Measurements from ENCODE around the gene WNT9A.

WNT9A gene

GRCh38 chr1:227894831-227895451 lies 52.8 kb downstream of the WNT9A start:
- no peak for DNase-seq

- DNase-seq, result no peak
These were observed 53.6 kb downstream of the WNT9A start for GRCh38 chr1:227893949-227894721.

- DNase-seq, result no peak
These were observed 54.3 kb downstream of the WNT9A start for GRCh38 chr1:227893300-227893948.

GRCh38 chr1:227892489-227893299 lies 55.0 kb downstream of the WNT9A start:
- no peak for DNase-seq

GRCh38 chr1:227891955-227892488 lies 55.7 kb downstream of the WNT9A start:
- DNase-seq, result no peak

GRCh38 chr1:227891223-227891954 lies 56.3 kb downstream of the WNT9A start:
- no peak for DNase-seq

- no peak for DNase-seq
These were observed 57.1 kb downstream of the WNT9A start for GRCh38 chr1:227890451-227891222.

GRCh38 chr1:227889863-227890405 lies 57.8 kb downstream of the WNT9A start:
- no peak for DNase-seq

GRCh38 chr1:227889047-227889862 lies 58.5 kb downstream of the WNT9A start:
- DNase-seq, result no peak

GRCh38 chr1:227888404-227889046 lies 59.2 kb downstream of the WNT9A start:
- DNase-seq, result peak; percentile 43

GRCh38 chr1:227887697-227888403 lies 59.9 kb downstream of the WNT9A start:
- DNase-seq, result no peak

GRCh38 chr1:227886993-227887696 lies 60.6 kb downstream of the WNT9A start:
- no peak for DNase-seq

- no peak for DNase-seq
These were observed 61.2 kb downstream of the WNT9A start for GRCh38 chr1:227886503-227886961.

- DNase-seq, result no peak
These were observed 61.9 kb downstream of the WNT9A start for GRCh38 chr1:227885648-227886502.

GRCh38 chr1:227885135-227885647 lies 62.5 kb downstream of the WNT9A start:
- DNase-seq, result no peak

- no peak for DNase-seq
These were observed 63.2 kb downstream of the WNT9A start for GRCh38 chr1:227884370-227885134.

Data from COR-L47 (cell line).